GM12865 (cell line): ENCODE measurements around the gene GOT2.

Experiments used
- DNase-seq: peaks from one replicate; pipeline ENCODE4 v3.0.0; 2010; ENCODE audit warnings: low read depth
- H3K4me3 ChIP-seq: 2 replicates; pipeline ENCODE4 v1.5.1; 2011; ENCODE audit warnings: mild to moderate bottlenecking, low read depth, low read length, control low read depth
- TF ChIP-seq, protein P1 (sequence below): IDR thresholded peaks from 2 replicates; pipeline ENCODE4 v1.5.1; 2011; ENCODE audit warnings: low read length, control low read depth, low read depth, inconsistent platforms; ENCODE audit not compliant: insufficient read depth; ENCODE audit errors: missing control alignments

The GOT2 gene

DNA sequence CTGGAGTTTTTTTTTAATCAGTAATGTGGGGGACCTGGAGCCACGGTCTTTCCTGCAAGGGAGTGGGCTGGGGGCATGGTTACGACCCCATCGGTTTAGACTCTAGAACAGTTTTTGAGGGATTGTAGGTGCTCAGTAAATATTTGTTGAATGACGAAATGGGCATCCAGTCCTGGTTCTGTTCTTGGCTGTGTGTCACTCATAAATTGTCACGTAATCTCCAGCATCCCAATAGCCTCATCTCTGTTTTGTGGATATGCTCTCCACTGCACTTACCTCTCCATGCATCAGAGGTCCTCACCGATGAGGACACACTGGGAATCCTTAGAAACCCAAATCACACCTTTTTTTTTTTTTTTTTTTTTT, 49.0 kb downstream of the GOT2 start:
- no peak for DNase-seq
- H3K4me3 ChIP-seq = peak overlapping the region; percentile 92; the same call in 1 of the 2 replicates
- TF ChIP-seq, protein P1, sequence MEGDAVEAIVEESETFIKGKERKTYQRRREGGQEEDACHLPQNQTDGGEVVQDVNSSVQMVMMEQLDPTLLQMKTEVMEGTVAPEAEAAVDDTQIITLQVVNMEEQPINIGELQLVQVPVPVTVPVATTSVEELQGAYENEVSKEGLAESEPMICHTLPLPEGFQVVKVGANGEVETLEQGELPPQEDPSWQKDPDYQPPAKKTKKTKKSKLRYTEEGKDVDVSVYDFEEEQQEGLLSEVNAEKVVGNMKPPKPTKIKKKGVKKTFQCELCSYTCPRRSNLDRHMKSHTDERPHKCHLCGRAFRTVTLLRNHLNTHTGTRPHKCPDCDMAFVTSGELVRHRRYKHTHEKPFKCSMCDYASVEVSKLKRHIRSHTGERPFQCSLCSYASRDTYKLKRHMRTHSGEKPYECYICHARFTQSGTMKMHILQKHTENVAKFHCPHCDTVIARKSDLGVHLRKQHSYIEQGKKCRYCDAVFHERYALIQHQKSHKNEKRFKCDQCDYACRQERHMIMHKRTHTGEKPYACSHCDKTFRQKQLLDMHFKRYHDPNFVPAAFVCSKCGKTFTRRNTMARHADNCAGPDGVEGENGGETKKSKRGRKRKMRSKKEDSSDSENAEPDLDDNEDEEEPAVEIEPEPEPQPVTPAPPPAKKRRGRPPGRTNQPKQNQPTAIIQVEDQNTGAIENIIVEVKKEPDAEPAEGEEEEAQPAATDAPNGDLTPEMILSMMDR = no peak

DNA sequence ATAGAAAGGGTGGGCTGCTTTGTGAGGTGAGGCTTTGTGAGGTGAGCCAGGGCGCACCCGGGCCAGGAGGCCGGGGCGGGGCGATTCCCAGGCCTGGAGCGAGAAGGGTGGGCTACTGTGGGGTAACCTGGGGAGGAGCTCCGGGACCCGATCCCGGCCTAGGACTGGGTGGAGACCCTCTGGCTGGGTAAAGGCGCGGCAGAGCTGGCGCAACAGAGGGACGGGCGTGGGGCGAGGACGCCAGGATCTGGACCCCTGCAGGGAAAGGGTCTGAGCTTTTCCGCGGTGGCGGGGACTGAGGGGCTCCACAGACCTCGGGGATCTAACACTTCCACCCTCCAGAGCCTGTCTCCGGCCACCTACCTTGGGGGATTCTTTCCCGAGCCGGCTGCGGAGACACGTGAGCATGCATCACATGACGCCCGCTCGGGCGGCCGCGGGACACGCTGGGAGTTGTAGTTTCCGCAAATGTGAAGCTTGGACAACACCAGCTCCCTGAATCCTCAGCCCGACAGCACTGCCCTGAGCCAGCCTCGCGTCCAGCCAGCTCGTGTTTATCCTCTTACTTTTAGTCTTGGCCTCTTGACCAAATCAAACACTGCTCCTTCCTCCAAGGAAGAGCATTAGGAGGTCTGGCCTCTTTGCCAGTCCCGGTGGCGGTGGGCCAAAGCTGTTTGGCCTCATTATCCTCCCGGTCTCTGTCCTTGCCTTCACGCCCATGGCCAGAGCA, 49.6 kb downstream of the GOT2 start, which contains the start of gene SLC38A7:
Gene SLC38A7 (minus strand): TSS at position 417 of the 730 bp plus-strand sequence. CDS start 4,644 bp downstream, outside the sequence.
- H3K4me3 ChIP-seq = peak within 1 kb of the TSS; percentile 92
- TF ChIP-seq, protein P1 = no peak
- DNase-seq = peak; percentile 82

DNA sequence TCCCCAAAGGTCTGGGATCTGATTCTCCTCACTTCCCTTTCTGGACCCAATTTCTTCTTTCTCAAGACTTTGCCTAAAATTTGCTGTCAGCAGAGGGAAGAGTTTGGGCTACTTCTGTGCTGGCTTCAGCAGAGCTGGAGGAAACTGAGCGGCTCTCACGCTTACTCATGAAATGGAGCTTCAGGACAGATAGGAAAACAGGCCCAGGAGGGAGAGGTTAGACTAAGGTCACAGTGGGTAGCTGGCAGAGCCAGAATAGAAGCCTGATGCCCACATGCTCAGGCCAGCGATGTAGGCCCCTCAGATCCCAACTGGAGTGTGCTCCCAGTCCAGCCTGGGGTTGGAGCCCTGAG, 50.1 kb downstream of the GOT2 start:
- peak overlapping the region; percentile 92 for H3K4me3 ChIP-seq
- TF ChIP-seq, protein P1 = no peak
- DNase-seq = no peak

DNA sequence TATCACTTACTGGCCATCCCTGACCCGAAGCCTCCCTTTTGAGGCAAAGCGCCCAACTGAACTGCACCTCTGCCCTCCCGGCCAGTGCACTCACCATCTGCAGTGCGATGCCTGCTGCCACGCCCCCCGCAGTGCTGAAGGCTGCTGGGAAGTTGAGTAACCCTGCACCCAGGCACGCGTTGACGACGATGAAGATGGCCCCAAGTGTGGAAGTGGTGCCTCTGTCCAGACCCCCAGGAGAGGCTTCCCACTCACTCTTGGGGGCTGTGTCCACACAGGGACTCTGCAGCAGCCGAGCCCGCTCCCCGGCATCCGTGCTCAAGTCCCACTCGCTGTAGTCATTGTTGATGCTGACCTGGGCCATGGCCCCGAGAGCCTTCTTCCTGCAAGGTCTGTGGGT, 54.4 kb downstream of the GOT2 start:
- no peak overlapping the region for H3K4me3 ChIP-seq
- TF ChIP-seq, protein P1 = no peak
- no peak for DNase-seq

DNA sequence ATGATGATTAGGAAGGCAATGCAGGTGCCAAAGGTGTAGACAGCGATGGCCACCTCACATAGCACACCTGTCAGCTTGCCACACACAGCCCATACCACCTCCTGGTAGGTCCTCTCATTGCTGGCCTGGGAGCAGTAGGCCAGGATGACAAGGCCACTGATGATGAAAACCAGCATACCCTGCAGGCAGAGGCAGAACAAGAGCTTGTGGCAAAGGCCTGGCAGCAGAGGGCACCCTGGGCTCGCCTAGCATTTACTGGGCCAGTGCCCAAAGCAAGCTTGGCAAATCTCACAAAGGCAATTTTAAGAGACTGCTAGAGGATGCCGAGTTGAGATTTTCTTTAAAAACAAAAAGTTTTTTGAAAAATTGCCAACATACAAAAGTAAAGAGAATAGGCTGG, 55.4 kb downstream of the GOT2 start:
- TF ChIP-seq, protein P1 = peak; percentile 15
- peak; percentile 17 for DNase-seq
- no peak overlapping the region for H3K4me3 ChIP-seq

DNA sequence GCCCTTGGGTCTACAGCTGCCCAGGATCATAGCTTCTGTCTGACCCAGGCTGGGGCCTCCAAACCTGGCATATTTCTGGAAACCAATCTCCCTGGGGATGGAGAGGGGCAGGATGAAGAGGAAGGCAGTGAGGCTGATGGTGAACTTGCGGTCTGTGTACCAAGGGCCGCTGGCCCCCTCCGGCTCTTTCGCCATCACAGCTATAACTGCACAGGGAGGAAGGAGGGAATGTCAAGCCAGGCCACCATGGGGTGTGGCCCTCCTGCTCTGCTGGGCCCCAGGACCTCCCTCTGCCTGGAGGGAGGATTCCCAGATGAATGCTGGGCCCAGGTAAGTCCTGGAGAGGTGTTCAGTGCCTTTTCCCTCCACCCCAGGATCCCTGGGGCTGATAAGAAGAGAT, 55.8 kb downstream of the GOT2 start:
- TF ChIP-seq, protein P1 = no peak
- H3K4me3 ChIP-seq = no peak overlapping the region
- DNase-seq = no peak
